SK-N-MC (cell line): ENCODE results near the gene VWA3A.

Source experiments
- DNase-seq: peaks from one replicate; pipeline ENCODE4 v3.0.0-alpha.2; 2011; ENCODE audit warnings: low read depth, low spot score
- H3K27ac ChIP-seq: fragments of 200-600 bp; sonication (generic); 2 replicates; pipeline ENCODE4 v1.5.1; 2016; ENCODE audit warnings: mixed run types
- H3K36me3 ChIP-seq: fragments of 200-600 bp; sonication (generic); 2 replicates; pipeline ENCODE4 v1.6.1; 2017; ENCODE audit warnings: antibody characterized with exemption, low read length, mixed read lengths; ENCODE audit not compliant: insufficient read depth
- H3K4me3 ChIP-seq: fragments of 200-600 bp; sonication (generic); 2 replicates; pipeline ENCODE4 v1.5.1; 2016
- H3K9ac ChIP-seq: fragments of 200-600 bp; sonication (generic); 2 replicates; pipeline ENCODE4 v1.8.0; 2017; ENCODE audit warnings: mixed run types, mixed read lengths; ENCODE audit not compliant: insufficient read length
- H3K9me3 ChIP-seq: fragments of 200-600 bp; sonication (generic); 2 replicates; pipeline ENCODE4 v1.6.1; 2017; ENCODE audit warnings: low read depth, mild to moderate bottlenecking, antibody characterized with exemption, low read length, moderate library complexity, mixed read lengths
- EZH2 ChIP-seq: fragments of 200-600 bp; sonication (generic); IDR thresholded peaks from one replicate; pipeline ENCODE4 v1.6.1; 2017; ENCODE audit warnings: antibody characterized with exemption
- FOXP2 ChIP-seq: optimal IDR thresholded peaks from 2 replicates; pipeline ENCODE3; 2011; ENCODE audit warnings: mild to moderate bottlenecking, moderate library complexity; ENCODE audit not compliant: insufficient read depth; ENCODE audit errors: extremely low read length, control extremely low read depth
- POLR2AphosphoS5 ChIP-seq: IDR thresholded peaks from 2 replicates; pipeline ENCODE4 v1.6.1; 2012; ENCODE audit warnings: mild to moderate bottlenecking, low read depth, low read length, borderline replicate concordance

VWA3A gene

DNA sequence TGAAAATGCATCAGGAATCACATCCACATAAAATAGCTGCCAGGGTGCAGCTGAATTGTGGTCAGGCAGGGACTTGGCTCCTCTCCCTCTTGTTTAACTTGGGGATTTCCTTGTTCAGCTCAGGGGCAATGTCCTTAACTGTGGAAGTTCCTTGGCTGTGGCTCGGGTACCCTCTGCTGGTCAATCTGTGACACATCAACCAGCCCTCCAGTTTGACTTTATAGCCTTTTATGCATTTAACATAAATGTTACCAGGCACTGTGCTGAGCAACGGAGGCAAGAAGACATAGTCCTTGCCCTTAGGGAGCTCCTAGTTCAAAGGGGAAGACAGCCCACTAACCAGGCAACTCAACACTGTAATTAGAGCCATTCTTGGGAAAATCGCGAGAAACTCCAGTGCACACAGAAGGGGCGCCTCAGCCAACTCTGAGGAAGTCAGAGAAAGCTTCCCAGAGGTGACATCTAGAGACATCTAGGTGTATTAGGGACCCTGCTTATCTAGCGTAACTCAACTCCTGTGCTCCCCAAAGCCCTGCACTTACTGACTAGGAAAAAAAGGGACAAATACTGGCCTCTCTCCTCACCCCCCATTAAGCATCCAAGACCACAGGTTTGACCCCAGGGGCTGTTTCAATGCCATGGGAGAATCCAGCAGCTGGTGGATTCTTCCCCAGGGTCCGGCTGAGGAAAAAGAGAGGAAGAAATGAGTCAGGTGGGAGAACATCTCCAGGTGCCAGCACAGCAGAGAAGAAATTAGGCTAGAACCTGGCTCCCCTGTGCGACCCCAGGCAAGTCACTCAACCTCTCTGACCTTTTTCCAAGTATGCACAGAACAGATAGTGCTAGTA, 96.5 kb downstream of the VWA3A start:
- no peak overlapping the region for H3K9ac ChIP-seq
- H3K36me3 ChIP-seq, result no peaks in the 10 kb centered on the region
- H3K9me3 ChIP-seq, result no peaks in the 10 kb centered on the region
- no peak overlapping the region for H3K27ac ChIP-seq
- no peak overlapping the region for H3K4me3 ChIP-seq
- TF ChIP-seq EZH2 (no peak), POLR2AphosphoS5 (no peak), FOXP2 (no peak)
- peak; percentile 71 for DNase-seq

DNA sequence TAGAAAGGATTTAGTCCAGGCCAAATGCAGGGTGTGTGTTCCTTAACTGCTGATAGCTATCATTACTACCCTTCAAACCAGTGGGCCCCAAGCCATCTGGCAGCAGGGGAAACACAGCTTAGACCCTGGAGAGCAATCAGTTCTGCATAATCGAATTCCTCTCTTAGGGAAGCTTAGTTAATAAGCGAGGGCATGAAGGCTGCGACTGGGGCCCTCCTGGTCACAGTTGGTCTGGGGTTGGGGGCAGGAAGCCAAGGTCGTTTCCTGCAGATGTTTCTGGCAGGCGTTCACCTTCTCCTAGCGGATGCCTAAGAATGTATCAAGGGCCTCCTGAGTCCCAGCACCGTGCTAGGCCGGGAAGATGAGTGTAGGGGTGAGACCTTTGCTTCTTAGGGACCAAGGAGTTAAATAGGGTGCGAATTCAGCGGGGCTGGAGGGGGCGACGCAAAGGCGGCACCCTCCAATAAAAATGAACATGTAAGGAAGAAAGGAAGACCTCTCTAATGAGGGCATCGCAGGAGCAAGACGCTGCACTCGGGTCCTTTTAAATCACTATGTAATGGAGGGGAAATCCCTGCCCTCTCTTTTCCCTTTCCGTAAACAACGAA, 97.2 kb downstream of the VWA3A start:
- H3K9ac ChIP-seq, result no peak overlapping the region
- TF ChIP-seq EZH2 (no peak), POLR2AphosphoS5 (no peak), FOXP2 (no peak)
- no peaks in the 10 kb centered on the region for H3K36me3 ChIP-seq
- H3K9me3 ChIP-seq, result no peaks in the 10 kb centered on the region
- H3K4me3 ChIP-seq, result peak overlapping the region; percentile 95
- DNase-seq, result no peak
- H3K27ac ChIP-seq, result no peak overlapping the region

DNA sequence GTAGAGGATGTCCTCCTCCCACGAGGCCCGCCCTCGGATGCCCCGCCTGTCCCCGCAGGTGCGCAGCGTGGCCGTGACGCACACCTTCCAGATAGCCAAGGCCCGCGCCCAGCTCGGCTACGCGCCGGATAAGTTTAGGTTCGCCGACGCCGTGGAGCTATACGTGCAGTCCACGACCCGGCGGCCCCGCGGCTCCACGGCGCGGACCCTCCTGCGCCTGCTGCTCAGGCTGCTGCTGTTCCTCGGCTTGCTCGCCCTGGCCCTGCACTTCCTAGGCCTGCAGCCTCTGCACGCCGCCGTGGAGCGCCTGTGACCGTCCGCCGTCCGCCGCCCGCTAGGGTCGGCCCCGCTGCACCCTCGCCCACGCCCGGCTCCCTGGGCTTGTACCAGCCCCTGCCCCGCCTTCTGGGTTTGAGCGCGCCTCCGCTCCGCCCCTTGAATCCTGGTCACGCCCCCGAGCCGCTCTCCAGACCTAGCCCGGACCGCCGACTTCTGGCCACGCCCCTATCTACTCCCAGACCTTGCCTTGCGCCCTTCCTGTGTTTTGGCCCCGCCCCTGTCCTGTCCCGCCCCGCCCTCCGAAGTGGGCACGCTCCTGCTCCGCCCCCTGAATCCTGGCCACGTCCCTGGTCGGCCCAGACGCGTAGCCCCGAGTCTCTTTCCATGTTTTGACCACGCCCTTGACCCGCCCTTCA, 97.9 kb downstream of the VWA3A start:
- no peaks in the 10 kb centered on the region for H3K9me3 ChIP-seq
- peak overlapping the region; percentile 95 for H3K4me3 ChIP-seq
- no peaks in the 10 kb centered on the region for H3K36me3 ChIP-seq
- TF ChIP-seq FOXP2, result no peak
- TF ChIP-seq EZH2, result no peak
- no peak for TF ChIP-seq POLR2AphosphoS5
- no peak overlapping the region for H3K27ac ChIP-seq
- no peak for DNase-seq
- H3K9ac ChIP-seq, result no peak overlapping the region

DNA sequence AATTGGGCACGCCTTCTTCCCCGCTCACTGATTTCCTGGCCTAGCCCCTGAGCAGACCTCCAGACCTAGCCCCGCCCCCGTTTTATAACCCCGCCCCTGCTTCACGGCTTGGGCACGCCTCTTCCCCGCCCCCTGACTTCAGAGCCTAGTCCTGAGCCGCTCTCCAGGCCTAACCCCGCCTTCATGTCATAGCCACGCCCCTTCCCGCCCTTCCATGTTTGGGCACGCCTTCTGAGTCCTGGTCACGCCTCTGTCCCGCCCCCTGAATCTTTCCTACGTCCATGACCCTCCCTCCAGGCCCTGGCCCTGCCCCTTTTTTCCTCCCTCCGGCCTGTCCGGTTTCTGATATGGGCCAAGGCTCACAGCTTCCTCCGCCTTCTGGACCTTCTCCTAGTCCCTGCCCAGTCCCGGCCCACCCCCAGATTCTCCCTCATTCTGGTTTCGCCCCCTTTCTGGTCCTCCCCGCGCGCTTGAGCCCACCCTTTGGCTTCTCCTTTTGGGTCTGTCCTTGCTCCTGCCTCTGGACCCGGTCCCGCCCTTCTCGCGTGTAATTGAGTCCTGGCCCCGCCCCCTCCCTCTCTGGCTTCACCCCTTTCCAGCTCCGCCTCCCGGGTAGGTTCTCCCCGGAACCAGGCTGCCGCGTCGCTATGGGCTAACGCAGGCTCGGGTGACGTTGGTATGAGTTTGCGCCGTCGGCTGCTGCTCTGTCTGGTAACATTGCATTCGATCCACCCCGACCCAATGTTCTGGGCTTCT, 98.6 kb downstream of the VWA3A start:
- DNase-seq, result peak; percentile 95
- Histone ChIP-seq H3K27ac (peak overlapping the region; percentile 35; the same call in 1 of the 2 replicates), H3K9ac (peak overlapping the region; percentile 61), H3K36me3 (no peaks in the 10 kb centered on the region), H3K9me3 (no peaks in the 10 kb centered on the region), H3K4me3 (peak overlapping the region; percentile 95)
- peak; percentile 30 for TF ChIP-seq FOXP2
- no peak for TF ChIP-seq EZH2
- peak; percentile 70; the same call in 1 of the 2 replicates for TF ChIP-seq POLR2AphosphoS5

DNA sequence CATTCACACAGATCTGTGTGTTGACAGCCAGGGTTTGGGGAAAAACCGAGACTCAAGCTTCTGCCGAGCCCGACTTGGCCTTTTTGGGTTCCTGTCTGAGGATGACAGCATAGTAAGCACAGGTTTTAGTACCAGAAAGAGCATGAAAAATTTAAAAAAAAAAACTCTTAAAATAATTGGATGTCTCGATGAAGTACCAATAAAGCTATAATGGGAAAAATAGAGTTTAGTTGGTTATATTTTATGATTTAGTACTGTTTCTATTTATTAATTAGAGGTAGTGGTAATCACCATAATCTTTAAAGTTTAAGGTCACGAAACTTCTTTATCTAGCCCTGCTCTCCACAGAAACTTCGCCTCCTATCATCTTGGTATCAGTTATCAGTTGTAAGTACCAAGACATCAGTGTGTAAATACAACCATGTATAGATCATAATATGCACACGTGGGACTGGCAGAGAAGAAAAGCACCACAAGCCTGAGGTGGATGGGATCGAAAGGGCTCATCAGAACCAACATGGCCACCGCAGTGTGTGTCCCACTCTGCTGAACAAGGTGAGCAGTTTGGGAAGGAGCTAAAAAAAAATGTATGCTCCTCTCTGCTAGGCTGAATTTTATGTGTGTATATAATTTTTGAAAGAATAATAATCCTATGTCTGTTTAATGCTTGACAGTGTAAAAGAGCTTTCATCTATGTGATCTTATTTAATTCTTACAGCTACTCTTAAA, 99.4 kb downstream of the VWA3A start:
- Histone ChIP-seq H3K27ac (peak overlapping the region; percentile 35; the same call in 1 of the 2 replicates), H3K36me3 (no peaks in the 10 kb centered on the region), H3K9ac (peak overlapping the region; percentile 61), H3K4me3 (peak overlapping the region; percentile 95), H3K9me3 (no peaks in the 10 kb centered on the region)
- DNase-seq, result no peak
- TF ChIP-seq EZH2, result no peak
- no peak for TF ChIP-seq FOXP2
- no peak for TF ChIP-seq POLR2AphosphoS5

DNA sequence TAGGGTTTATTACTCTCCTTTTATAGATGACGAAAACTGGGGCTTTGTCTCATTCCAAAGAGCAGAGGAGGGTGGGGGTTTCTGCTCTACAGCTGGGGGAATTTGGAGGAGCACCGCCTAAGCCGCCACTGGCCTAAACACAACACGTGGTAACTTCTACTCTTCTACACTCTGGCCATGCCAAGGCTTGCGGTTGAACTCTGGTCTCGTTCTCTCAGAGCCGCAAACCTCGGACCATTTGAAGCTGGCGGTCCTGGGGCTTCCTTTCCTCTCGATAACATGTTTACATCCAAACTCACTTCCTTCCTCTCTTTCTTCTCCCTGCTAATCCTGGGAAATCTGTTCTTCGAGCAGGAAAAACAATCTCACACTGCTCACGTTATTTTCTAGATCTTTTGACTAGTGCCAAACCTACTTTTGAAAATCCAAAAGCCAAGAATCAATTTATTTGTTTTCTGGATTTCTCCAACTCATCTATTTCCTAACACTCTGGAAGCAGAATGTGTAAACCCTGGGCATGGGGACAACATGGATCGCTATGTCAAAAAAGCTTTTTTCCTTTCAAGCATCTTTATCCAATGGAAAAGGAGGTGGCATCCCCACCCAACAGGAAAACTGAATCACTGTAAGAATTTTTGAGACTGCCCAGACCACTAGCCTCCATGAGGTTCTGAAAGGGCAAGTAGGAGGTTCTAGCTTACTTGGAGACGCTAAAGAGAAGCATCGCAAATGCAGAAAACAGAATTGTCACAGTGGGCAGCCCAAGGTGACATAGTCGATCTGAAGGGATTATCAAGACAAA, 100.1 kb downstream of the VWA3A start:
- DNase-seq, result no peak
- H3K4me3 ChIP-seq, result 0 out of 2 replicates have a peak overlapping the region, but pooled peaks have one; percentile 95

DNA sequence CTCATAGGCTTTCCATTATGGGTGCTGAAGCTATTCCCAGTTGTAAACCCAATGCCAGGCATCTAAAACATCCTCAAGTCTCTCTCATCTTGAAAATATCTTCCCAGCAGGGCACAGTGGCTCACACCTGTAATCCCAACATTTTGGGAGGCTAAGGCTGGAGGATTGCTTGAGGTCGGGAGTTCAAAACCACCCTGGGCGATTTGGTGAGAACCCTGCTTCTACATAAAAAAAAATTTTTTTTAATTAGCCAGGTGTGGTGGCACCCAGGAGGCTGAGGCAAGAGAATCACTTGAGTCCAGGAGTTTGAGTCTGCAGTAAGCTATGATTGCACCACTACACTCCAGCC, 100.7 kb downstream of the VWA3A start:
- no peak for DNase-seq
- H3K36me3 ChIP-seq, result no peaks in the 10 kb centered on the region
- TF ChIP-seq EZH2 (no peak), FOXP2 (no peak), POLR2AphosphoS5 (no peak)
- H3K9me3 ChIP-seq, result no peaks in the 10 kb centered on the region
- H3K27ac ChIP-seq, result no peak overlapping the region
- no peak overlapping the region for H3K9ac ChIP-seq
- no peak overlapping the region for H3K4me3 ChIP-seq

More for the DNA sequence above, 100.1 kb downstream of the VWA3A start:
- H3K36me3 ChIP-seq, result no peaks in the 10 kb centered on the region
- no peak overlapping the region for H3K27ac ChIP-seq
- no peak for TF ChIP-seq FOXP2
- TF ChIP-seq POLR2AphosphoS5, result no peak
- no peak for TF ChIP-seq EZH2
- no peaks in the 10 kb centered on the region for H3K9me3 ChIP-seq
- peak overlapping the region; percentile 61 for H3K9ac ChIP-seq
